Neural cell (in vitro differentiated cells): ENCODE results near the gene MAVS.

Experiments used
- EP300 ChIP-seq: fragments of 450-650 bp; conservative IDR thresholded peaks from 2 replicates; pipeline ENCODE4 v1.6.1; 2014; ENCODE audit warnings: antibody characterized with exemption, mild to moderate bottlenecking, moderate library complexity; ENCODE audit not compliant: poor library complexity, severe bottlenecking
- TF ChIP-seq, protein P1 (sequence below): fragments of 450-650 bp; IDR thresholded peaks from 2 replicates; pipeline ENCODE4 v1.5.1; 2014; ENCODE audit warnings: antibody characterized with exemption, mild to moderate bottlenecking, moderate library complexity; ENCODE audit not compliant: poor library complexity, severe bottlenecking

DNA sequence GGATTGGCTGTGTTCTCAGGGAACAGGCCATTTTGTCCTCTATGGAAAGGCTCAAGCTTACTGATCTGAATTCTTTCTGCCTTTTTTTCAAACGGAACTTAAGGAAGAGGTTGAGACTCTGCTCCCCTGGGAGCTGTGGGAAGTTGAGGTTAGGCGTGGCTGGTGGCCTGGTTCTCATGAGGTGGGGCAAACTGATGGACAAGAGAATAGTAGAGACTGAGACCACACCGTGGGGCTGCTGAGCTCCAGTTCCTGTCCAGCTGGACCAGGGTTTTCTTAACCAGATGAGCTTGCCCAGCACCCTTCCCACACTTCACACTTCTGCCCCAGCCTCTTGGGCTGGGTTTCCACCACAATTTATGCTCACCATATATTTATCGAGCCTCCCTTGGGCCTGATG, 20.2 kb upstream of the MAVS start:
- no peak for TF ChIP-seq EP300
- TF ChIP-seq, protein P1, sequence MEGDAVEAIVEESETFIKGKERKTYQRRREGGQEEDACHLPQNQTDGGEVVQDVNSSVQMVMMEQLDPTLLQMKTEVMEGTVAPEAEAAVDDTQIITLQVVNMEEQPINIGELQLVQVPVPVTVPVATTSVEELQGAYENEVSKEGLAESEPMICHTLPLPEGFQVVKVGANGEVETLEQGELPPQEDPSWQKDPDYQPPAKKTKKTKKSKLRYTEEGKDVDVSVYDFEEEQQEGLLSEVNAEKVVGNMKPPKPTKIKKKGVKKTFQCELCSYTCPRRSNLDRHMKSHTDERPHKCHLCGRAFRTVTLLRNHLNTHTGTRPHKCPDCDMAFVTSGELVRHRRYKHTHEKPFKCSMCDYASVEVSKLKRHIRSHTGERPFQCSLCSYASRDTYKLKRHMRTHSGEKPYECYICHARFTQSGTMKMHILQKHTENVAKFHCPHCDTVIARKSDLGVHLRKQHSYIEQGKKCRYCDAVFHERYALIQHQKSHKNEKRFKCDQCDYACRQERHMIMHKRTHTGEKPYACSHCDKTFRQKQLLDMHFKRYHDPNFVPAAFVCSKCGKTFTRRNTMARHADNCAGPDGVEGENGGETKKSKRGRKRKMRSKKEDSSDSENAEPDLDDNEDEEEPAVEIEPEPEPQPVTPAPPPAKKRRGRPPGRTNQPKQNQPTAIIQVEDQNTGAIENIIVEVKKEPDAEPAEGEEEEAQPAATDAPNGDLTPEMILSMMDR, result no peak
